NOMO-1 treated with dmso at 0.1 percent for 144 hours (cell line): ENCODE data around the gene GVQW3.

Experiments
- DNase-seq: peaks from one replicate; lab custom pipeline; 2025; ENCODE audit not compliant: unreplicated experiment; lab: John Stamatoyannopoulos, UW

The GVQW3 gene

DNA sequence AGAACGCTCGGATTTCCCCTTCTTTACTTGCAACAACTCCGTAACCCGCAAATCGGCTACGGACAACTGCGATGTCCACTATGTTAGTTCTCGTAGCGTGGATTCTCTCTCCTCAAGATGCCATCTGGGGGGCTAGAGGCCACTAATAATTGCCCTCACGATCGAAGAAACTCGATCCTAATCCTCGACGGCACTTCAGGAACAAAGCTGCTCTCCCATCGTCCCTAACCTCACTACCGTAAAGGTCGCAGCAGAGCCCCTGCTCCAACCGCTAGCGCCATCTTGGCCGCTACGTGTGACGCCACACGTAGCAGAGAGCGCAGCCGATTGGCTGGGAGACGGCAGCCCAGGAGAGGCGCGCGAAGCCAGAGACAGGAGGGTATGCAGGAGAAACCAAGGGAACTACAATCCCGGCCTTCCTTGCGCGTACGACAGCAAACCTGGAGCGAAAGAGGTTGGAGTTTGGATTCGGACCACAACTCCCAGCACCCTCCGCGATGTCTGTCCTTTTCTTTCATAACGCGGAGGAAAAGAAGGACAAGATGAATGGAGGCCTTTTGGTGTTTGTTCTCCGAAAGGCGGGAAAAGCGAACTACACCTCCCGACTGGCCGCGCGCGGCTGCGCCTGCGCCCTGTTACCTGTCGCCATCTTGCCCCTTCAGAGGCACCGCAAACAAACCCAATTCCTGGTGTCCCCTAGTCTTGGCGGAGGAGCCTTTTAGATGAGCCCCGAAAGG is 63.4 kb downstream of the GVQW3 start, which contains the start of gene EMSY:
Gene EMSY (plus strand): TSS at position 635 of the 737 bp plus-strand sequence. CDS start 1,921 bp downstream, outside the sequence.
- DNase-seq: peak; percentile 99

DNA sequence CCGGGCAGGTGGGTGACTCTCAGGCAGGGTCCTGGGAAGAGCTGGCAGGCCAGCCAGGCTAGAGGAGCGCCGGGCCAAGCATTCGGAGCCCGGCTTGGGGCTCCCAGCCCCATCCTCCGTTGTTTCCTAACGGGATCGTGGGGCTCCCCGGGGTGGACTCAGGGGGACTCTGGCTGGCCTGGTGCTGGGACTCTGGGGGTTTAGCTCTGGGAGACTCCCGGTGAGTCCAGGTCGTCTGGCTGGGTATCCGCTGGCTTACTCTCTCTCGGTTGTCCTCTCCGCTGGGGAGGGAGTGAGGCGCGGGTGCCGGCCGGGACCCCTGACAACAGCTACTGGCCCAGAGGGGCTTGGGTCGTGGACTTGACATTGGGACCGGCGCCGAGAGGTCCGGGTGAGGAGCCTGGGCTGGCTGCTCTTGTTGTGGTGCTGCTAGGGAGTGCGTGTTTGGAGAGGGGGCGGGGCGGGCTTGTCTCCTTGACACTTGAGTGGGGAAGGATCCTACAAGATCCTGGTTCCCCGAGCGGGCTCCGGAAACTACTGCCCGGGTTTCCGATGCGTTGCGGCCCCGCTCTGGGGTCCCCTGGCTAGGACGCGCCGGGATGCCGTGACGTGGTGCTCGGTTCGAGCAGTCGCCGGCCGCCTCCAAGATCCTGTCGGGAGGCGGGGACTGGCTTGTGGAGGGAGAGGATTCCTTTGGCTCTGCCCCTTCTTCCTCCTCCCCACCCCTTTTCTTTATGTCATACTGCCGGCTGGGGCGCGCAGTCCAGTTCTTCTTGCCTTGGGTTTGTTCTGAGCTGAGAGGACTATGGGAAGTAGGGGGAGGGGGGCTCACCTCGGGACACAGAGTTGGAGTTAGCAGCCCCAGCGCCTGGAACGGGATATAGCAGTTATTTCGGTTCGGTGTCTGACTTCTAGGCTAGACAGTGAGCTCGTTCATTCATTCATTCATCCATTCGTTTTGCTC is 64.3 kb downstream of the GVQW3 start:
- peak; percentile 57 for DNase-seq

DNA sequence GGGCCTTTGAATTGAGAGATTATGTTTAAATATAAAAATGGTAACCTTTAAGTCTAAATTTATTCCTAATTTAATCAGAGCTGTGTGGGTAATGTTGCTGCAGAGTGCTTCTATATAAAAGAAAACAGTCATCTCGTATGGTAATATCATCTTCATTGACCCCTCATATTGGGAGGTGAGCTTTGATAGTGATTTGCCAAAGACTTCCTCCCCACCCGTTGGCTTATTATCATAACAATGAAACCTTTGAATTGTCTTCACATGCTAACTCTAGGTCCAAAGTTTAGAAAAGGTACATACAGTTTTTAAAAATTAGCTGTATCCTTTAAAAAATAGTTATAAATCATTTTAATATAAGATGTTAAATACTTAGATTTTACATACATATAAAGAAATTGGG is 67.4 kb downstream of the GVQW3 start:
- no peak for DNase-seq

DNA sequence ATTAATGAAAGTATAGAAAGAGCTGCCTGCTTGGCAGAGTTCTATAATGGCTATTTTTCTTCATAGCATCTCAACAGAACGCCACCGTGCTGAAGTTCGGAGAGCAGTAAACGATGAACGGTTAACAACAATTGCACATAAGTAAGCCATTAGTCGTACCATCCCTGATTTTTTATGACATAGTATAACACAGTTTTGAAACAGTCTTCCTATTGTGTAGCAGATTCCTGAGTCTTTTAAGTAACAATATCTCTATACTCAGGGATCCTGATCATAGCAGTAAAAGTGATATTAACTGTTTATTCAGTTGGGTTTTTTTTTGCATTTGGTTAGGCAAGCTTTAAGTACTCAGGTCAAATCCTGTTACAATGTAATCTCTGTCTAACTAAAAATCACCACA is 72.1 kb downstream of the GVQW3 start:
- DNase-seq: no peak

DNA sequence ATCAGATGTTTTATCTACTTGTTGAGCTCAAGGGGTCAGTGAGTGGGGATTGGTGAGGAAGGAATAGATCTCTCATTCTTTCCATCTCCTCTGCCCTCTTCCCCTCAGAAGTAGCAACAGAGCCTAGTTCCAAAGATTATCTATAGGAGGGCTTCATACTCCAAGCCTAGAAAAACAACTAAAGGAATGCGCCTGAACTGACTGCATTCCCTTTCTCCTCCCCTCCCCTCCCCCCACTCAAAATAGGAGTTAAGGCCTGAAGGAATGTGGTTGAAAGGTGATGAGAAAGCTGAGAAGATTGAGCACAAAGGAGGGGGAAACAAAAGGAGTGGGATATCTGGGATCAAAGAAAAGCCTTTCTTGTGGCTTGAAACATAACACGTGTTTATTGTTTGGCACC is 74.2 kb downstream of the GVQW3 start:
- no peak for DNase-seq

DNA sequence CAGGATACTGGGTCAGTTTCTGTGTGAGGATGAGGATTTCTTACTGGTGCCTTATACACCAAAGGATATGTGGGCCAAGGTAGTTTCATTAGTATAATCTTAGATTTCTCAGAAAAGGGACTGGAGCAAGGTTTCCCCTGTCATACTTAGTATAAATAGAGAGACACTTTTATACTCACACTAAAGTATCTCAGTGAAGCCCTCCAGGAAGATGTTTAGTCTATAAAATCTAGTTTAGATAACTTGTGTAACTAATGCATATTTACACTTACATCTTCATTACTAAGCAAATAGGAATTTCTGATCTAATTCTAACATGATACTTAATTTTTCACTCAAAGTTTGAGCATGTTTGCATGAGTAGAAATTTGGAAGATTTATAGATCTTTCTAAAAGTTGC is 74.8 kb downstream of the GVQW3 start:
- no peak for DNase-seq

DNA sequence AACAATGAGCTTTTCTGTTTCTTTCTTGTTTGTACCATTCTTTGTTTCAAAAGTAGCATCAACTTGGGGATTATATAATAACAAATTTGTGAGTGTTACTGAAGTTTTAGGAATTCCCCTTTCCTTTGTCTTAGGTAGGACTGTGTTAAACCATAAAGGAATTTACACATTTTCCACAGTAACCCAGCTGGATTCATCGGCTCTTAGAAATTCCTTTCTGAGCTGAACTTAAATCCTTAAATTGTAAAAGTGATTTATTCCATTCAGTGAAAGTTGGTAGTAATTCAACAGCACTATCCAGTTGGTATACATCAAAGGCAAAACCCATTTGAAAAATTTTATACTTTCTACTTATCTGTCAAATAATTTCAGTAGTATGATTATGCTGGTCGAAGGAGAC is 75.4 kb downstream of the GVQW3 start:
- DNase-seq: no peak
